ENCODE data around the gene TMEM38B. TPM values are rescaled to one million over a fixed set of nuclear protein-coding genes. Genes with fewer than 3 reads are reported as not detected.

Gene TMEM38B
- total RNA-seq, result 100 to 1,000 TPM in 1 of 4 donors, 10 to 100 TPM in 3; 61.5 to 129 (median 87.1) TPM
- polyA plus RNA-seq, result 10 to 100 TPM; 33.9 to 69.8 (median 57.3) TPM
- long read RNA-seq, donor 1, transcript TMEM38B-202 (6 exons, 3,525 nt), result major isoform, 58 of 102 reads
- long read RNA-seq, donor 1, partial matches to known transcripts, result 8 of 102 reads
- long read RNA-seq, donor 1, other reads (novel, unspliced or antisense), result 36 of 102 reads
- long read RNA-seq, donor 2, transcript TMEM38B-202 (6 exons, 3,525 nt), result major isoform, 150 of 266 reads
- long read RNA-seq, donor 2, partial matches to known transcripts, result 10 of 266 reads
- long read RNA-seq, donor 2, other reads (novel, unspliced or antisense), result 105 of 266 reads

- Histone ChIP-seq H3K27me3 (ENCODE audit: insufficient read depth in 3 of 3, low read length in 2 of 3) (no peaks in the 10 kb centered on the region), H3K4me1 (peaks cover 49% of the 10 kb centered on the region), H3K4me3 (peak within 1 kb of the TSS; percentile 86), H3K9me3 (no peaks in the 10 kb centered on the region), H3K36me3 (ENCODE audit: insufficient read depth in 1 of 2, low read depth in 1 of 2) (no peaks in the 10 kb centered on the region), H3K27ac (peak within 1 kb of the TSS; percentile 97)
- DNase-seq, result peak; percentile 84 to 91
- intact Hi-C loops (cut with DNase I), result loop anchor here in 1 of 2 donors (10.0 kb wide), 1 partner anchor 250 kb away; the partner anchor contains the start of gene FSD1L
- 0 to 1% (median 1%) methylated on average over 38 to 65 of the region's 65 CpGs for WGBS, 3 donors
- no peak for TF ChIP-seq CTCF (IDR thresholded peaks at IDR 0.05)
- peak; percentile 86 to 90 (median 88) for ATAC-seq
These were observed at the start of gene TMEM38B for GRCh38 chr9:105694190-105694847. TMEM38B (plus strand) TSS chr9:105694541; CDS start chr9:105694661, 120 bp downstream.

GRCh38 chr9:105646879-105647594, 47.3 kb upstream of the TMEM38B start:
- no peak for DNase-seq
- no peak overlapping the region for H3K4me3 ChIP-seq
- no peak for ATAC-seq
- H3K27me3 ChIP-seq (ENCODE audit: insufficient read depth in 3 of 3, low read length in 2 of 3), result no peaks in the 10 kb centered on the region
- TF ChIP-seq CTCF (IDR thresholded peaks at IDR 0.05), result no peak
- H3K36me3 ChIP-seq (ENCODE audit: insufficient read depth in 1 of 2, low read depth in 1 of 2), result no peaks in the 10 kb centered on the region
- H3K9me3 ChIP-seq, result peaks cover 6% of the 10 kb centered on the region
- intact Hi-C loops (cut with DNase I), result no loop called here
- H3K27ac ChIP-seq, result no peak overlapping the region
- WGBS, 3 donors, result 85 to 88% (median 88%) methylated on average over 7 of the region's 7 CpGs
- H3K4me1 ChIP-seq, result no peaks in the 10 kb centered on the region

GRCh38 chr9:105647595-105648349, 46.6 kb upstream of the TMEM38B start:
- no peak for TF ChIP-seq CTCF (IDR thresholded peaks at IDR 0.05)
- Histone ChIP-seq H3K9me3 (no peaks in the 10 kb centered on the region), H3K27me3 (ENCODE audit: insufficient read depth in 3 of 3, low read length in 2 of 3) (no peaks in the 10 kb centered on the region), H3K4me3 (no peak overlapping the region), H3K4me1 (no peaks in the 10 kb centered on the region), H3K36me3 (ENCODE audit: insufficient read depth in 1 of 2, low read depth in 1 of 2) (no peaks in the 10 kb centered on the region), H3K27ac (no peak overlapping the region)
- intact Hi-C loops (cut with DNase I), result no loop called here
- no peak for ATAC-seq
- no peak for DNase-seq
- 86 to 89% (median 87%) methylated on average over 12 of the region's 12 CpGs for WGBS, 3 donors

- Histone ChIP-seq H3K4me3 (no peak overlapping the region), H3K4me1 (peaks cover 8% of the 10 kb centered on the region), H3K27ac (no peak overlapping the region), H3K27me3 (ENCODE audit: insufficient read depth in 3 of 3, low read length in 2 of 3) (no peaks in the 10 kb centered on the region), H3K36me3 (ENCODE audit: insufficient read depth in 1 of 2, low read depth in 1 of 2) (no peaks in the 10 kb centered on the region), H3K9me3 (no peaks in the 10 kb centered on the region)
- intact Hi-C loops (cut with DNase I), result no loop called here
- DNase-seq (no peak), ATAC-seq (no peak)
- no peak for TF ChIP-seq CTCF (IDR thresholded peaks at IDR 0.05)
- 67 to 71% (median 70%) methylated on average over 4 of the region's 4 CpGs for WGBS, 3 donors
These were observed 42.5 kb upstream of the TMEM38B start for GRCh38 chr9:105651806-105652205.

Measured in psoas muscle (tissue), 8 donors.